Measurements from ENCODE around the gene TFEB.
A peak's percentile ranks its signal among the peaks of the same experiment; 100 is the strongest.

Gene TFEB

GRCh38 chr6:41650120-41650519 is 85.3 kb downstream of the TFEB start:
- peak; percentile 22 for DNase-seq

- peak; percentile 33 for DNase-seq
Measured at GRCh38 chr6:41649596-41649995, 85.8 kb downstream of the TFEB start.

GRCh38 chr6:41648921-41649320 is 86.5 kb downstream of the TFEB start:
- peak; percentile 80 for DNase-seq

- DNase-seq: peak; percentile 38
Measured at GRCh38 chr6:41648070-41648585, 87.3 kb downstream of the TFEB start.

- DNase-seq: peak; percentile 47
Measured at GRCh38 chr6:41647061-41647511, 88.3 kb downstream of the TFEB start.

- peak; percentile 40 for DNase-seq
Measured at GRCh38 chr6:41646026-41646795, 89.2 kb downstream of the TFEB start.

- DNase-seq: peak; percentile 45
Measured at GRCh38 chr6:41645007-41645618, 90.3 kb downstream of the TFEB start.

GRCh38 chr6:41644297-41644879 is 91.0 kb downstream of the TFEB start:
- DNase-seq: peak; percentile 44

- no peak for DNase-seq
Measured at GRCh38 chr6:41643899-41644269, 91.5 kb downstream of the TFEB start.

GRCh38 chr6:41642960-41643898 is 92.2 kb downstream of the TFEB start:
- DNase-seq: peak; percentile 45

GRCh38 chr6:41642090-41642959 is 93.1 kb downstream of the TFEB start:
- DNase-seq: no peak

GRCh38 chr6:41641352-41641925 is 94.0 kb downstream of the TFEB start:
- DNase-seq: peak; percentile 35

GRCh38 chr6:41640426-41640825 is 95.0 kb downstream of the TFEB start:
- peak; percentile 77 for DNase-seq

GRCh38 chr6:41639809-41640371 is 95.5 kb downstream of the TFEB start:
- peak; percentile 83 for DNase-seq

GRCh38 chr6:41638935-41639808 is 96.2 kb downstream of the TFEB start:
- DNase-seq: peak; percentile 86

- peak; percentile 88 for DNase-seq
Measured at GRCh38 chr6:41638002-41638934, 97.1 kb downstream of the TFEB start, which contains the start of gene MDFI. Gene MDFI (plus strand): TSS chr6:41638468. CDS start chr6:41638750, 282 bp downstream.

GRCh38 chr6:41637194-41638001 is 98.0 kb downstream of the TFEB start:
- DNase-seq: no peak

- DNase-seq: no peak
Measured at GRCh38 chr6:41636833-41637193, 98.6 kb downstream of the TFEB start.

Measured in right forelimb (tissue), 1 donor.